Neutrophil (primary cell): ENCODE measurements around the gene JMJD1C.

Experiments used
- H3K27ac ChIP-seq: fragments of 200-600 bp; sonication (generic); 2 replicates; pipeline ENCODE4 v1.5.1; 2016; ENCODE audit warnings: mild to moderate bottlenecking, moderate library complexity
- H3K27me3 ChIP-seq: fragments of 200-600 bp; sonication (generic); 2 replicates; pipeline ENCODE4 v1.6.0; 2016; ENCODE audit warnings: mild to moderate bottlenecking
- H3K36me3 ChIP-seq: fragments of 200-600 bp; sonication (generic); 2 replicates; pipeline ENCODE4 v1.5.1; 2017
- H3K4me1 ChIP-seq, 2 experiments: fragments of 200-600 bp in 1 of 2; sonication (generic) in 1 of 2; 1 replicate in 1 of 2; 2 replicates in 1 of 2; pipeline versions ENCODE4 v1.5.1 to v1.6.1; 2013 to 2016; ENCODE audit warnings: low read depth in 1 of 2, low read length in 1 of 2, mild to moderate bottlenecking in 1 of 2, moderate library complexity in 1 of 2; ENCODE audit not compliant: control insufficient read depth in 1 of 2, insufficient read depth in 1 of 2
- H3K4me3 ChIP-seq, 2 experiments: fragments of 200-600 bp in 1 of 2; sonication (generic) in 1 of 2; 1 replicate in 1 of 2; 2 replicates in 1 of 2; pipeline ENCODE4 v1.5.1; 2013 to 2016; ENCODE audit warnings: low read depth in 1 of 2, low read length in 1 of 2, mild to moderate bottlenecking in 1 of 2, moderate library complexity in 1 of 2
- H3K9me3 ChIP-seq: fragments of 200-600 bp; sonication (generic); 2 replicates; pipeline ENCODE4 v1.5.1; 2016
- CTCF ChIP-seq: fragments of 200-600 bp; sonication (generic); IDR thresholded peaks from 2 replicates; pipeline ENCODE4 v1.5.1; 2016; ENCODE audit warnings: antibody characterized with exemption

Gene JMJD1C

GRCh38 chr10:63434866-63435854 lies 30.6 kb downstream of the JMJD1C start:
- Histone ChIP-seq H3K27me3 (peaks cover 15% of the 10 kb centered on the region), H3K27ac (no peak overlapping the region), H3K4me3 (no peak overlapping the region), H3K36me3 (no peaks in the 10 kb centered on the region), H3K4me1 (peaks cover 5 to 9% of the 10 kb centered on the region in 2 experiments), H3K9me3 (no peaks in the 10 kb centered on the region)
- no peak for TF ChIP-seq CTCF

GRCh38 chr10:63431962-63432797 lies 33.6 kb downstream of the JMJD1C start:
- Histone ChIP-seq H3K4me1 (peaks cover 4 to 5% of the 10 kb centered on the region in 2 experiments), H3K27ac (no peak overlapping the region), H3K9me3 (no peaks in the 10 kb centered on the region), H3K27me3 (no peaks in the 10 kb centered on the region), H3K36me3 (no peaks in the 10 kb centered on the region), H3K4me3 (no peak overlapping the region)
- no peak for TF ChIP-seq CTCF

GRCh38 chr10:63430999-63431356 lies 34.8 kb downstream of the JMJD1C start:
- H3K27me3 ChIP-seq = no peaks in the 10 kb centered on the region
- no peaks in the 10 kb centered on the region for H3K36me3 ChIP-seq
- peaks cover under 1 to 2% of the 10 kb centered on the region in 2 experiments for H3K4me1 ChIP-seq
- no peak overlapping the region for H3K4me3 ChIP-seq
- TF ChIP-seq CTCF = no peak
- H3K9me3 ChIP-seq = no peaks in the 10 kb centered on the region
- no peak overlapping the region for H3K27ac ChIP-seq

GRCh38 chr10:63430091-63430998 lies 35.4 kb downstream of the JMJD1C start:
- TF ChIP-seq CTCF = no peak
- no peaks in the 10 kb centered on the region for H3K9me3 ChIP-seq
- no peaks in the 10 kb centered on the region for H3K36me3 ChIP-seq
- H3K4me1 ChIP-seq = peaks cover 7 to 8% of the 10 kb centered on the region in 2 experiments
- no peak overlapping the region for H3K27ac ChIP-seq
- no peaks in the 10 kb centered on the region for H3K27me3 ChIP-seq
- H3K4me3 ChIP-seq = no peak overlapping the region

GRCh38 chr10:63429281-63429680 lies 36.5 kb downstream of the JMJD1C start:
- Histone ChIP-seq H3K27ac (no peak overlapping the region), H3K4me3 (no peak overlapping the region)

More at GRCh38 chr10:63429281-63429680, 36.5 kb downstream of the JMJD1C start:
- no peaks in the 10 kb centered on the region for H3K9me3 ChIP-seq
- peaks cover 9 to 10% of the 10 kb centered on the region in 2 experiments for H3K4me1 ChIP-seq
- no peaks in the 10 kb centered on the region for H3K27me3 ChIP-seq
- TF ChIP-seq CTCF = no peak
- H3K36me3 ChIP-seq = no peaks in the 10 kb centered on the region
